ENCODE data around the gene CRKL.

The CRKL gene

DNA sequence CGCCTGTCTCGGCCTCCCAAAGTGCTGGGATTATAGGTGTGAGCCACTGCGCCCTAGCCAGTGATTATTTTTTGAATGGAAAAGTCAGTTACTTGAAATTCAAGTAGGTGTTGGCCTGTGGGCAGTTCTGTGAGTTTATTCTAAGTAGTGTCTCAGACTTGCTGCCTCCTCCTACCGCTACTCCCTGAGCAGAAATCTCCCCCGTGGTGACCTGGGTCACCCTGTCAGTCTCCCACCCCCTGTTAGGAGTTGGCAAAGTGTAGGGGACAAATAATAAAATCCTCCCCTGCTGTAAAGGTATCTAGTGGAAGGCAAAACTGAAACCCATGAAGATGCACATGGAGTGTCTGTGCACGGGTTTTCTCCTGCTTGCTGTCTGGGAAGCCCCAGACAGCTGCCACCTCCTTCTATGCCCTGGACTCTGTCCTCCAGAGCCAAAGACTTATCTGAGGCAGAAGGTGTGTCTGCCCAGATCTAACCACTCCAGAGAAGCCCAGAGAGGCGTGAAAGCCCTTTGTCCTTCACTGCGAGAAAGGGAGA is 32.1 kb upstream of the CRKL start:
- DNase-seq (ENCODE audit: extremely low spot score): no peak
- CTCF ChIA-PET: interaction anchor here (0.7 to 1.3 kb wide), 15 partner anchors 10 to 136 kb away, joined by 3 to 10 read pairs (median 4); partner anchors contain the start of gene CRKL
- TF ChIP-seq CTBP1 (IDR thresholded peaks at IDR 0.05; ENCODE audit: borderline replicate concordance): no peak
- no peak for TF ChIP-seq FOXM1 (IDR thresholded peaks at IDR 0.05; ENCODE audit: borderline replicate concordance)
- TF ChIP-seq FOXK2 (IDR thresholded peaks at IDR 0.05): no peak
- TF ChIP-seq NFRKB (IDR thresholded peaks at IDR 0.05): no peak
- no peak for TF ChIP-seq SP1 (IDR thresholded peaks at IDR 0.05)
- no peak for TF ChIP-seq BHLHE40 (IDR thresholded peaks at IDR 0.05; ENCODE audit: borderline replicate concordance)
- TF ChIP-seq SUZ12 (IDR thresholded peaks at IDR 0.05): no peak
- TF ChIP-seq TARDBP (IDR thresholded peaks at IDR 0.05): no peak
- no peak for TF ChIP-seq ZNF384 (IDR thresholded peaks at IDR 0.05)
- no peak for TF ChIP-seq L3MBTL2 (conservative IDR thresholded peaks at IDR 0.05)
- TF ChIP-seq HDGF (IDR thresholded peaks at IDR 0.05; ENCODE audit: borderline replicate concordance): no peak
- no peak for TF ChIP-seq ARNT (IDR thresholded peaks at IDR 0.05)
- no peak for TF ChIP-seq LEF1 (IDR thresholded peaks at IDR 0.05; ENCODE audit: borderline replicate concordance)
- TF ChIP-seq FOXA1 (IDR thresholded peaks at IDR 0.05): no peak
- TF ChIP-seq ELF4 (IDR thresholded peaks at IDR 0.05): no peak
- TF ChIP-seq, protein P1, sequence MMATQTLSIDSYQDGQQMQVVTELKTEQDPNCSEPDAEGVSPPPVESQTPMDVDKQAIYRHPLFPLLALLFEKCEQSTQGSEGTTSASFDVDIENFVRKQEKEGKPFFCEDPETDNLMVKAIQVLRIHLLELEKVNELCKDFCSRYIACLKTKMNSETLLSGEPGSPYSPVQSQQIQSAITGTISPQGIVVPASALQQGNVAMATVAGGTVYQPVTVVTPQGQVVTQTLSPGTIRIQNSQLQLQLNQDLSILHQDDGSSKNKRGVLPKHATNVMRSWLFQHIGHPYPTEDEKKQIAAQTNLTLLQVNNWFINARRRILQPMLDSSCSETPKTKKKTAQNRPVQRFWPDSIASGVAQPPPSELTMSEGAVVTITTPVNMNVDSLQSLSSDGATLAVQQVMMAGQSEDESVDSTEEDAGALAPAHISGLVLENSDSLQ (IDR thresholded peaks at IDR 0.05): no peak
- POLR2A ChIA-PET: interaction anchor here (1.0 to 2.1 kb wide), 7 partner anchors 20 to 117 kb away, joined by 3 to 19 read pairs (median 4); partner anchors contain the start of genes CRKL, LZTR1 and THAP7

DNA sequence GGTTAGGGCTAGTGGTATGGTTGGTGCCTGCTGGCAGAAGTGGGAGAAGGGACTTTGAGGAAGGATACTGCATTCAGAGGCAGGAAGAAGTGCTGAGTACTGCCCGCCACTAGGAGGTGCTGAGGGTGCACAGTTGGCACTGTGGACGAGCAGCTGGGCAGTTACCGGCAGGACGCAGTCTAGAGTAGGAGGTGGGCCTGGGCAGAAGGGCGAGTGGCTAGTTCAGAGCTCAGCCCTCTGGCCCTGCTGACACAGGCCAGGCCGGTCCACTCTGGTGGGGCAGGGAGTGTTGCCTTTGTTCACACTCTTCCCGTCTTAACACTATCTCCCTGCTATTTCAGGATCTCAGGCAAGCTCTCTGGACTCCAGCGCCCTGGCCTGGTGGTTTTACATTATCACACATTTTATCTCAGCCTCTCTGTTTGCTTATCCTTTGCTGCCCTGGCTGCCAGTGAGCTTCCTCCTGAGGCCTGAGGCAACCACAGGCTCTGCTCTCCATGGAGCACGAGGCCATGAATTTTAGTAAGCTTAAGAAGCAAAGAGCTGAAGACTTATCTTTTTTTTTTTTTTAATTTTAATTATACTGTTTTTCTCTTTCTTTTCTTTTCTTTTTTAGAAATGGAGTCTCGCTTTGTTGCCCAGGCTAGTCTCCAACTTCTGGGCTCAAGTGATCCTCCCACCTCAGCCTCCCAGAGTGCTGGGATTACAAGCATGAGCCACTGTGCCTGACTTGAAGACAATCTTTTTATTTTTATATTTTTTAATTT is 31.5 kb upstream of the CRKL start:
- DNase-seq (ENCODE audit: extremely low spot score): peak; percentile 91
- TF ChIP-seq ZNF384 (IDR thresholded peaks at IDR 0.05): no peak
- TF ChIP-seq LEF1 (IDR thresholded peaks at IDR 0.05; ENCODE audit: borderline replicate concordance): no peak
- ChIA-PET POLR2A (interaction anchor here (0.6 to 2.1 kb wide), 8 partner anchors 20 to 117 kb away, joined by 3 to 19 read pairs (median 4); partner anchors contain the start of genes CRKL, LZTR1 and THAP7), CTCF (interaction anchor here (0.6 to 1.4 kb wide), 29 partner anchors 9 to 218 kb away, joined by 3 to 10 read pairs (median 4); partner anchors contain the start of genes CRKL and LZTR1)

DNA sequence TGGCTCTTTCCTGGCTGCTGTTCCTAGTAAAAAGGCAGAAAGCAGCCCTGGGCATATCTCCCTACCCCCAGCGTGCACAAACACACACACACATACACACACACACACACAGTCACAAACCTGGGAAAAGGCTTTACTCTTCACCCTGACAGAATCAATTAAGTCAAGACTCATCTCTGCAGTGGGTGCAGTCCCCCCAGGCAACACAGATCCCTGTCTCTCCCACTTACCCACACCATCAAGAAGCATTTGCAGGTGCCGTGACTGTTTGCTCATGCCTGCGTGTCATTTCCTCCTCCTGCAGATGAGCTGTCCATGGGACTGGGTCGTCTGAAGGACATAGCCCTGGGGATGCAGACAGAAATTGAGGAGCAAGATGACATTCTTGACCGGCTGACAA is 29.8 kb upstream of the CRKL start:
- no peak for DNase-seq (ENCODE audit: extremely low spot score)
- POLR2A ChIA-PET: no interaction called here
- TF ChIP-seq FOXM1 (IDR thresholded peaks at IDR 0.05; ENCODE audit: borderline replicate concordance): no peak
- TF ChIP-seq BHLHE40 (IDR thresholded peaks at IDR 0.05; ENCODE audit: borderline replicate concordance): no peak
- TF ChIP-seq HDGF (IDR thresholded peaks at IDR 0.05; ENCODE audit: borderline replicate concordance): no peak
- no peak for TF ChIP-seq SUZ12 (IDR thresholded peaks at IDR 0.05)
- TF ChIP-seq ELF4 (IDR thresholded peaks at IDR 0.05): no peak
- TF ChIP-seq ZNF384 (IDR thresholded peaks at IDR 0.05): no peak
- no peak for TF ChIP-seq ARNT (IDR thresholded peaks at IDR 0.05)
- TF ChIP-seq LEF1 (IDR thresholded peaks at IDR 0.05; ENCODE audit: borderline replicate concordance): no peak
- no peak for TF ChIP-seq FOXK2 (IDR thresholded peaks at IDR 0.05)
- no peak for TF ChIP-seq FOXA1 (IDR thresholded peaks at IDR 0.05)
- TF ChIP-seq SP1 (IDR thresholded peaks at IDR 0.05): no peak
- TF ChIP-seq L3MBTL2 (conservative IDR thresholded peaks at IDR 0.05): no peak
- TF ChIP-seq, protein P1 (IDR thresholded peaks at IDR 0.05): no peak
- TF ChIP-seq CTBP1 (IDR thresholded peaks at IDR 0.05; ENCODE audit: borderline replicate concordance): no peak
- no peak for TF ChIP-seq NFRKB (IDR thresholded peaks at IDR 0.05)
- no peak for TF ChIP-seq TARDBP (IDR thresholded peaks at IDR 0.05)
- CTCF ChIA-PET: no interaction called here

DNA sequence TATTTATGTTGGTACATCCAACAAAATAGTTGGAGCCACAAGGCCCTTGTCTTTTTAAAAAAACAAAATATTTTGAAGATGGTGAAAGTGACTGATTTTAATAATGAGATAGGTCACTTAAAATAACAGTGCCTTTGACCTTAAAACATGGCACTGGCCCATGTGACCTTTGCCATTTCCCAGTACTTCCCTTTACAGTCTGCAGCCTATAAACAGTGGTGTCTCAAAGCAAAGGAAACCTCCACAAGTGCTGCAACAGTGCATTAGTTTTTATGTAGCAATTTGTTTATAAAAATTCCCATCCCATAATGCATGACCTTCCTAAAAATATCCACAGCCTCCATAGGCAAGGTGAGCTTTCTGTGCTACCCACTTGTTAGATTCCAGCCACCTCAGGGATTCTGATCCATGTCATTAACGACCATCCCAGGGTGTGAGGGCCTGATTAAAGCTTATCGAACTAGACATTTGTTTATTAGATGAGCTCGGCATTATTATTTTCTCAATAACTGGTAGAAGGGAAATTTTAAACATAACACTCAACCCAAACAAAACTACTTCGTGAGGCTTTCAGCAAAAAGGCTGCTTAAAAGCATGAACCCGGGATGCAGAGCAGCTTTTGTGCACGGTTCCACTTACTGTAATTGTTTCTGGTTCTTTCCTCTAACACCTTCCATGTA is 28.0 kb upstream of the CRKL start:
- ChIA-PET POLR2A (no interaction called here), CTCF (no interaction called here)
- DNase-seq (ENCODE audit: extremely low spot score): no peak
- TF ChIP-seq ARNT (IDR thresholded peaks at IDR 0.05) (no peak), ELF4 (IDR thresholded peaks at IDR 0.05) (no peak), SP1 (IDR thresholded peaks at IDR 0.05) (no peak), L3MBTL2 (conservative IDR thresholded peaks at IDR 0.05) (no peak), FOXM1 (IDR thresholded peaks at IDR 0.05; ENCODE audit: borderline replicate concordance) (no peak)
- TF ChIP-seq, protein P1 (IDR thresholded peaks at IDR 0.05): no peak

DNA sequence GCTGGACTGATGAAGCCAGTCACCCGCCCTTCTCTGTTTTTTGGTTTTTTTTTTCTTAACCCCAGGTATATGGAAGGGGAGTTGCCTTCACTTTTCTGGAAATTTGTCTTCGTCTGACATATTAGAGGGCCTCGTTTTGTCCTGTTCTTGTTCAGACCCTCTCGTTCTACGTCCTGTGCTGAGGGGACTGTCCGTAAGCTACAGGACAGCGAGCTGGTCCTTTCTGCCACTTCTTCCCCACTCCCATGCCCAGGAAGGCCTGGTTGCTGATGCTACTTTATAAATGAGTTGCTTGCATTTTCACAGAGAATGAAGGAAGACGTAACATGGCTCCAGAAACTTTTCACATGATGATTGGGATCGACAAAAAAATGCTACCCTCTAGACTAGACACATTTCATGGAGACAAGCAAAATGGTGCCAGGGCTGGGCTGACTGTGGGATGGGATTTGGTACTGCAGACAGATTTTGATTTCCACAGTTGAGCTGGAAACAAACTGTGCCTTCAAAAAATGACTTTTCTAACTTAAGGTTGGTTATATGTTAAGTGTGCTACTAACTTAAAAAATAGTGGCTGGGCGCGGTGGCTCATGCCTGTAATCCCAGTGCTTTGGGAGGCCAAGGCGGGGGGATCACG is 27.2 kb upstream of the CRKL start:
- ChIA-PET CTCF (no interaction called here), POLR2A (no interaction called here)
- no peak for TF ChIP-seq FOXM1 (IDR thresholded peaks at IDR 0.05; ENCODE audit: borderline replicate concordance)
- no peak for TF ChIP-seq CTBP1 (IDR thresholded peaks at IDR 0.05; ENCODE audit: borderline replicate concordance)
- no peak for TF ChIP-seq LEF1 (IDR thresholded peaks at IDR 0.05; ENCODE audit: borderline replicate concordance)
- TF ChIP-seq, protein P1 (IDR thresholded peaks at IDR 0.05): no peak
- TF ChIP-seq SUZ12 (IDR thresholded peaks at IDR 0.05): no peak
- no peak for TF ChIP-seq L3MBTL2 (conservative IDR thresholded peaks at IDR 0.05)
- TF ChIP-seq ZNF384 (IDR thresholded peaks at IDR 0.05): no peak
- no peak for TF ChIP-seq BHLHE40 (IDR thresholded peaks at IDR 0.05; ENCODE audit: borderline replicate concordance)
- TF ChIP-seq TARDBP (IDR thresholded peaks at IDR 0.05): no peak
- no peak for TF ChIP-seq NFRKB (IDR thresholded peaks at IDR 0.05)
- no peak for TF ChIP-seq ARNT (IDR thresholded peaks at IDR 0.05)
- no peak for TF ChIP-seq ELF4 (IDR thresholded peaks at IDR 0.05)
- no peak for TF ChIP-seq SP1 (IDR thresholded peaks at IDR 0.05)
- TF ChIP-seq FOXK2 (IDR thresholded peaks at IDR 0.05): no peak
- no peak for DNase-seq (ENCODE audit: extremely low spot score)

All from HEK293T (cell line).